Activated T-cell treated with anti-CD3 and anti-CD28 coated beads for 48 hours (primary cell): ENCODE results near the gene ERG.

ENCODE experiments used
- DNase-seq: peaks from one replicate; pipeline ENCODE4 v3.0.0-alpha.2; 2020; ENCODE audit warnings: low read depth

Gene ERG

GRCh38 chr21:38330666-38331065 lies 167.6 kb downstream of the ERG start:
- DNase-seq = no peak
